GM12878 (cell line): ENCODE measurements around the gene SAMD1. TPM values are rescaled to one million over a fixed set of nuclear protein-coding genes. Genes with fewer than 3 reads are reported as not detected.

Source experiments
- ASH2L ChIP-seq: fragments of 300-600, 200-600 bp; sonication (generic); IDR thresholded peaks from 2 replicates; pipeline ENCODE4 v1.6.1; 2017; ENCODE audit warnings: low read depth, mild to moderate bottlenecking, borderline replicate concordance
- BCLAF1 ChIP-seq: fragments of 450-650 bp; IDR thresholded peaks from 2 replicates; pipeline ENCODE4 v1.6.1; 2017; ENCODE audit warnings: antibody characterized with exemption, mild to moderate bottlenecking, moderate library complexity
- IKZF1 ChIP-seq: fragments of 450-650 bp; conservative IDR thresholded peaks from 2 replicates; pipeline ENCODE4 v1.6.1; 2017; ENCODE audit warnings: antibody characterized with exemption, mild to moderate bottlenecking
- MTA3 ChIP-seq: IDR thresholded peaks from 2 replicates; pipeline ENCODE4 v1.6.1; 2012; ENCODE audit warnings: low read length, inconsistent platforms, borderline replicate concordance
- NKRF ChIP-seq: fragments of 450-650 bp; conservative IDR thresholded peaks from 2 replicates; pipeline ENCODE4 v1.6.1; 2017; ENCODE audit warnings: mild to moderate bottlenecking, moderate library complexity
- NR2F1 ChIP-seq: fragments of 450-650 bp; conservative IDR thresholded peaks from 2 replicates; pipeline ENCODE4 v1.6.1; 2017; ENCODE audit warnings: mild to moderate bottlenecking
- TCF12 ChIP-seq: IDR thresholded peaks from 2 replicates; pipeline ENCODE4 v1.6.1; 2011; ENCODE audit warnings: low read depth, mild to moderate bottlenecking, low read length
- TCF3 ChIP-seq: IDR thresholded peaks from 2 replicates; pipeline ENCODE4 v1.6.1; 2012; ENCODE audit warnings: low read depth, mild to moderate bottlenecking, low read length, borderline replicate concordance; ENCODE audit not compliant: insufficient read depth
- YBX1 ChIP-seq: fragments of 450-650 bp; IDR thresholded peaks from 2 replicates; pipeline ENCODE4 v1.6.1; 2016; ENCODE audit warnings: antibody characterized with exemption
- ZBED1 ChIP-seq: IDR thresholded peaks from 2 replicates; pipeline ENCODE4 v1.6.1; 2016; ENCODE audit warnings: borderline replicate concordance
- ZNF207 ChIP-seq: fragments of 450-650 bp; IDR thresholded peaks from 2 replicates; pipeline ENCODE4 v1.6.1; 2014; ENCODE audit warnings: antibody characterized with exemption, mild to moderate bottlenecking, borderline replicate concordance
- ZNF217 ChIP-seq: fragments of 450-650 bp; IDR thresholded peaks from 2 replicates; pipeline ENCODE4 v1.6.1; 2017; ENCODE audit warnings: antibody characterized with exemption, mild to moderate bottlenecking
- ZNF592 ChIP-seq: fragments of 450-650 bp; IDR thresholded peaks from 2 replicates; pipeline ENCODE4 v1.6.1; 2017; ENCODE audit warnings: mild to moderate bottlenecking, moderate library complexity
- ZNF687 ChIP-seq: fragments of 450-650 bp; IDR thresholded peaks from 2 replicates; pipeline ENCODE4 v1.6.1; 2017; ENCODE audit warnings: mild to moderate bottlenecking, moderate library complexity
- polyA plus RNA-seq, 11 experiments: library from polyadenylated mRNA; depleted of rRNA in 4 of 11; unstranded in 6 of 11; stranded (reverse) in 5 of 11; fragments of >200 nt; fragmentation: Nextera tagmentation in 4 of 11; fragmentation: Illumina TruSeq in 1 of 11; extraction: Ambion mirVana in 4 of 11; extraction: Trizol in 1 of 11; gene quantifications; 1 replicate in 1 of 11; 2 replicates in 10 of 11; pipeline versions ENCODE4 v1.2.1 to v1.2.3, GENCODE V29; 2011 to 2016; ENCODE audit warnings: inconsistent platforms in 2 of 11, missing spikeins in 2 of 11, low read depth in 1 of 11
- total RNA-seq, 4 experiments: library from RNA; depleted of rRNA in 3 of 4; stranded (reverse); fragments of >200 nt in 3 of 4; fragmentation: Illumina TruSeq in 1 of 4; extraction: Trizol in 1 of 4; gene quantifications; 2 replicates each; pipeline versions ENCODE4 v1.2.1 to v1.2.3, GENCODE V29; 2013 to 2021

The SAMD1 gene
- total and polyA plus RNA-seq, 10 of the 15 experiments (the other 5 are each of a cell fraction or from before 2014, with no cell fraction given), result 3.0 to 71.7 (median 19.3) TPM

- TF ChIP-seq MTA3 (peak; percentile 85; the same call in 1 of the 2 replicates), ASH2L (no peak), NKRF (peak; percentile 65; the same call in 1 of the 2 replicates), BCLAF1 (no peak), ZNF207 (0 out of 2 replicates have a peak, but pooled peaks have one; percentile 38), ZNF687 (peak; percentile 85), YBX1 (no peak), NR2F1 (peak; percentile 99), IKZF1 (peak; percentile 61; the same call in 1 of the 2 replicates), TCF3 (0 out of 2 replicates have a peak, but pooled peaks have one; percentile 15), TCF12 (peak; percentile 55; the same call in 1 of the 2 replicates), ZNF217 (peak; percentile 28; the same call in 1 of the 2 replicates), ZBED1 (no peak), ZNF592 (no peak)
Measured at GRCh38 chr19:14118165-14119051, 27.9 kb upstream of the SAMD1 start (continued).
